Muscle of back (tissue), 13 donors: ENCODE results near the gene FAM83C. TPM values are rescaled to one million over a fixed set of nuclear protein-coding genes. Genes with fewer than 3 reads are reported as not detected.

Experiments used
- DNase-seq, 3 donors: peaks; one replicate each; pipeline versions ENCODE4 v3.0.0 to v3.0.0-alpha.2; 2013
- long read RNA-seq, 9 donors: transcript quantifications; one replicate each; lab custom pipeline, GENCODE V29; 2026
- polyA plus RNA-seq, 10 donors: library from polyadenylated mRNA; unstranded; fragments of 120-200 nt; gene quantifications; one replicate each; pipeline ENCODE4 v1.2.1, GENCODE V29; 2013; ENCODE audit not compliant: insufficient read length in 10 of 10

The FAM83C gene
- 1 to 10 TPM in 2 of 10 donors, not detected in 8; 3.0 to 4.7 TPM for polyA plus RNA-seq
- long read RNA-seq, donor 1, result 0 reads
- long read RNA-seq, donor 2, result 0 reads
- long read RNA-seq, donor 3, result 0 reads
- long read RNA-seq, donor 4, result 0 reads
- long read RNA-seq, donor 5, result 0 reads
- long read RNA-seq, donor 6, result 0 reads
- long read RNA-seq, donor 7, result 0 reads
- long read RNA-seq, donor 8, result 0 reads
- long read RNA-seq, donor 9, result 0 reads

GRCh38 chr20:35291654-35292503 is at the start of gene FAM83C:
FAM83C (minus strand) TSS chr20:35292425; CDS start chr20:35292304, 121 bp downstream.
- DNase-seq, result no peak

- DNase-seq, result no peak
Observed at GRCh38 chr20:35341366-35342028, 49.3 kb upstream of the FAM83C start.

GRCh38 chr20:35340436-35340835 is 48.2 kb upstream of the FAM83C start:
- DNase-seq, result no peak

GRCh38 chr20:35339636-35340035 is 47.4 kb upstream of the FAM83C start:
- DNase-seq, result no peak

GRCh38 chr20:35339007-35339406 is 46.8 kb upstream of the FAM83C start:
- DNase-seq, result peak in 1 of 3 donors; percentile 92

- DNase-seq, result no peak
Observed at GRCh38 chr20:35334311-35335101, 42.3 kb upstream of the FAM83C start.

- DNase-seq, result no peak
Observed at GRCh38 chr20:35333606-35334005, 41.4 kb upstream of the FAM83C start.

- no peak for DNase-seq
Observed at GRCh38 chr20:35332540-35333200, 40.4 kb upstream of the FAM83C start.

GRCh38 chr20:35329435-35330139 is 37.4 kb upstream of the FAM83C start:
- DNase-seq, result no peak

GRCh38 chr20:35328689-35329088 is 36.5 kb upstream of the FAM83C start:
- no peak for DNase-seq

GRCh38 chr20:35328095-35328685 is 36.0 kb upstream of the FAM83C start:
- DNase-seq, result no peak

GRCh38 chr20:35327074-35327976 is 35.1 kb upstream of the FAM83C start:
- DNase-seq, result no peak

- DNase-seq, result no peak
Observed at GRCh38 chr20:35326740-35327073, 34.5 kb upstream of the FAM83C start.

GRCh38 chr20:35326021-35326739 is 34.0 kb upstream of the FAM83C start:
- DNase-seq, result no peak

- no peak for DNase-seq
Observed at GRCh38 chr20:35325401-35325800, 33.2 kb upstream of the FAM83C start.

- peak in 1 of 3 donors; percentile 83 for DNase-seq
Observed at GRCh38 chr20:35320396-35321126, 28.3 kb upstream of the FAM83C start.

- peak in 1 of 3 donors; percentile 70 for DNase-seq
Observed at GRCh38 chr20:35319871-35320197, 27.6 kb upstream of the FAM83C start.
